ENCODE data around the gene DUSP3. TPM values are rescaled to one million over a fixed set of nuclear protein-coding genes. Genes with fewer than 3 reads are reported as not detected.

The DUSP3 gene
- total and polyA plus RNA-seq, 2 donors (not counting 1 experiment from before 2014, with no cell fraction given), result 8.9 to 18.2 TPM

DNA sequence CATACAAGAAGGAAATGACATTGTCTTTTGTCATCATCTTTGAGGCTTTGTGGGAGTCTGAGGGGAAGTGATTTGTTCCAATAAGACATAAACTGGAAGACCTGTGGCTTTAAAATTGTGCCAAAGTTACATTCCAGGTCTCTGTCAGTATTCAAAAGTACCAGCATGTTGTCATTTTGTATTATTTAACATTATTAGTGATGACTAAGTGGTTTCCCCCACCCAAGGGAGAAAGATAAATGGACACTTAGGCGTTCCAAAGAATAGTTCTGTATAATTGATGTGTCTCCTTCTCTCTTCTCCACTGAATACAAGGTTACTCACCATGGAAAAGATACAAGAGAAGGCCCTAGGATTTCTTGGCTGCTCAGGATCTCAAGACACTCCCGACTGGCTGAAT, 5.3 kb upstream of the DUSP3 start:
- Mint-ChIP-seq H3K4me1 (peaks cover 3% of the 10 kb centered on the region), H3K9me3 (ENCODE audit: insufficient read depth) (no peaks in the 10 kb centered on the region), H3K27ac (no peak overlapping the region), H3K27me3 (peaks cover 45% of the 10 kb centered on the region), H3K4me3 (no peak overlapping the region)
- ATAC-seq (ENCODE audit: low read depth), result no peak
- Histone ChIP-seq H3K79me2 (ENCODE audit: control insufficient read depth, insufficient read depth, low read length) (no peaks in the 10 kb centered on the region), H3K36me3 (replicated peaks in 1 of 2; ENCODE audit: control extremely low read depth in 1 of 2, control insufficient read depth in 1 of 2, extremely low read depth in 1 of 2, insufficient read depth in 2 of 2, low read length in 1 of 2) (no peaks in the 10 kb centered on the region), H3K4me3 (ENCODE audit: control extremely low read depth in 1 of 5, extremely low read depth in 1 of 5, insufficient read depth in 1 of 5, low read depth in 2 of 5, low read length in 4 of 5) (no peak overlapping the region), H2AFZ (ENCODE audit: insufficient read depth, low read depth, low read length, poor library complexity, severe bottlenecking) (no peak overlapping the region), H3K9ac (ENCODE audit: low read length) (no peak overlapping the region), H3K27ac (ENCODE audit: low read length in 2 of 2) (no peak overlapping the region), H3K4me1 (ENCODE audit: control insufficient read depth in 2 of 2, insufficient read depth in 2 of 2, low read length in 2 of 2) (peaks cover 6 to 9% of the 10 kb centered on the region in 2 donors), H3K27me3 (replicated peaks in 1 of 4; ENCODE audit: control extremely low read depth in 1 of 4, control insufficient read depth in 3 of 4, insufficient read depth in 4 of 4, low read length in 3 of 4) (peaks cover 0 to 33% (median 12%) of the 10 kb centered on the region in 4 experiments), H3K4me2 (replicated peaks; ENCODE audit: low read depth, low read length, poor library complexity, severe bottlenecking) (no peak overlapping the region), H3K9me3 (ENCODE audit: control extremely low read depth in 1 of 3, control insufficient read depth in 2 of 3, insufficient read depth in 1 of 3, low read length in 2 of 3) (no peaks in the 10 kb centered on the region), H4K20me1 (ENCODE audit: control insufficient read depth, insufficient read depth, low read length, poor library complexity, severe bottlenecking) (no peaks in the 10 kb centered on the region)
- no peak for DNase-seq
- POLR2A ChIA-PET, result interaction anchor here (0.6 kb wide), 1 partner anchor 35 kb away, joined by 7 read pairs; no protein-coding TSS in a partner anchor
- CTCF ChIA-PET, result no interaction called here
- TF ChIP-seq, protein P1, sequence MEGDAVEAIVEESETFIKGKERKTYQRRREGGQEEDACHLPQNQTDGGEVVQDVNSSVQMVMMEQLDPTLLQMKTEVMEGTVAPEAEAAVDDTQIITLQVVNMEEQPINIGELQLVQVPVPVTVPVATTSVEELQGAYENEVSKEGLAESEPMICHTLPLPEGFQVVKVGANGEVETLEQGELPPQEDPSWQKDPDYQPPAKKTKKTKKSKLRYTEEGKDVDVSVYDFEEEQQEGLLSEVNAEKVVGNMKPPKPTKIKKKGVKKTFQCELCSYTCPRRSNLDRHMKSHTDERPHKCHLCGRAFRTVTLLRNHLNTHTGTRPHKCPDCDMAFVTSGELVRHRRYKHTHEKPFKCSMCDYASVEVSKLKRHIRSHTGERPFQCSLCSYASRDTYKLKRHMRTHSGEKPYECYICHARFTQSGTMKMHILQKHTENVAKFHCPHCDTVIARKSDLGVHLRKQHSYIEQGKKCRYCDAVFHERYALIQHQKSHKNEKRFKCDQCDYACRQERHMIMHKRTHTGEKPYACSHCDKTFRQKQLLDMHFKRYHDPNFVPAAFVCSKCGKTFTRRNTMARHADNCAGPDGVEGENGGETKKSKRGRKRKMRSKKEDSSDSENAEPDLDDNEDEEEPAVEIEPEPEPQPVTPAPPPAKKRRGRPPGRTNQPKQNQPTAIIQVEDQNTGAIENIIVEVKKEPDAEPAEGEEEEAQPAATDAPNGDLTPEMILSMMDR (IDR thresholded peaks at IDR 0.05), result no peak
- no peak for TF ChIP-seq EZH2 (IDR thresholded peaks at IDR 0.05; ENCODE audit: borderline replicate concordance, insufficient read depth, low read depth, low read length, poor library complexity, severe bottlenecking)
- 100% methylated on average over 1 of the region's 2 CpGs for WGBS (ENCODE audit: insufficient coverage)
- intact Hi-C loops (cut with micrococcal nuclease), result no loop called here

DNA sequence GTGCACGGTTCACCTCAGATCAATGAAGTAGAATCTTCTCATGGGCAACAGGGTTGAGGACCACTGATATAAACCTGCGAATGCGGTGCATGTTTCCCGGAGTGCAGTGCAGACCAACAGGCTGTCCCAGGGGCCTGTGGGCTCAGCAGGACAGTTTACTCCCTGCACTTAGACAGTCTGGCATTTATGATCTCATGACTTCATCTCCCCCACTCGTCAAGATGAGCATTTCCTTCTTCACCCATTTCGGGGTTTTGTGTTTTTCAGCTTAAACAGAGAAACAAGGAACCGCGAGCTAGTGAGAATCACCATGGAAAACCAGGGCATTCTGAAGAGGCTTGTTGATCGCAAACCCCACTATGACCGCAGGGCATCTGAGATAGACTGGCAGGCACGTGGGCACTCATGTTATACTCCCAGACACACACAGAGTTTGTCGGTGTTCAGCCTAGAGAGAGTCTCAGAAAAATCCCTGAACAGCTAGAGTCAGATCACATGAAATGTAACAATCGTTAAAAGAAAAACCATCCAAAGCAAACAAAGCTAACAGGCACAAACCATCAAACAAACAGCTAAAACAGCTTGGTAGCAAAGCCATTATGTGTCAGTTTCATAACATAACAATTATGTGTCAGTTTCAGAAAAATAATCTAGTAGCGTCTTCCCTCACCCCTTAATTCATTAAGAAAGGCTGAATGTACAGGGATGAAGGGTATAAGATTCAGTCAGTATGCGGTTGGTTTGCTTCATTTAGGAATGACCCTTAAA, 4.3 kb upstream of the DUSP3 start:
- Histone ChIP-seq H3K4me1 (ENCODE audit: control insufficient read depth in 2 of 2, insufficient read depth in 2 of 2, low read length in 2 of 2) (peaks cover 6 to 10% of the 10 kb centered on the region in 2 donors), H3K27ac (ENCODE audit: low read length in 2 of 2) (no peak overlapping the region), H3K4me2 (replicated peaks; ENCODE audit: low read depth, low read length, poor library complexity, severe bottlenecking) (no peak overlapping the region), H3K4me3 (ENCODE audit: control extremely low read depth in 1 of 5, extremely low read depth in 1 of 5, insufficient read depth in 1 of 5, low read depth in 2 of 5, low read length in 4 of 5) (no peak overlapping the region), H4K20me1 (ENCODE audit: control insufficient read depth, insufficient read depth, low read length, poor library complexity, severe bottlenecking) (no peaks in the 10 kb centered on the region), H3K36me3 (replicated peaks in 1 of 2; ENCODE audit: control extremely low read depth in 1 of 2, control insufficient read depth in 1 of 2, extremely low read depth in 1 of 2, insufficient read depth in 2 of 2, low read length in 1 of 2) (no peaks in the 10 kb centered on the region), H3K79me2 (ENCODE audit: control insufficient read depth, insufficient read depth, low read length) (no peaks in the 10 kb centered on the region), H2AFZ (ENCODE audit: insufficient read depth, low read depth, low read length, poor library complexity, severe bottlenecking) (no peak overlapping the region), H3K27me3 (replicated peaks in 1 of 4; ENCODE audit: control extremely low read depth in 1 of 4, control insufficient read depth in 3 of 4, insufficient read depth in 4 of 4, low read length in 3 of 4) (peaks cover 0 to 33% (median 12%) of the 10 kb centered on the region in 4 experiments), H3K9me3 (ENCODE audit: control extremely low read depth in 1 of 3, control insufficient read depth in 2 of 3, insufficient read depth in 1 of 3, low read length in 2 of 3) (no peaks in the 10 kb centered on the region), H3K9ac (ENCODE audit: low read length) (no peak overlapping the region)
- no peak for TF ChIP-seq EZH2 (IDR thresholded peaks at IDR 0.05; ENCODE audit: borderline replicate concordance, insufficient read depth, low read depth, low read length, poor library complexity, severe bottlenecking)
- TF ChIP-seq, protein P1 (IDR thresholded peaks at IDR 0.05), result no peak
- H3K9me3 Mint-ChIP-seq (ENCODE audit: insufficient read depth), result no peaks in the 10 kb centered on the region
- ChIA-PET CTCF (interaction anchor here (0.9 kb wide), 1 partner anchor 16 kb away, joined by 3 read pairs; no protein-coding TSS in a partner anchor), POLR2A (no interaction called here)
- no peak overlapping the region for H3K4me3 Mint-ChIP-seq
- peaks cover 45% of the 10 kb centered on the region for H3K27me3 Mint-ChIP-seq
- ATAC-seq (ENCODE audit: low read depth), result no peak
- intact Hi-C loops (cut with micrococcal nuclease), result no loop called here
- peaks cover 4% of the 10 kb centered on the region for H3K4me1 Mint-ChIP-seq
- DNase-seq, result no peak
- whole genome bisulfite sequencing (ENCODE audit: insufficient coverage), result 83% methylated on average over 13 of the region's 15 CpGs
- H3K27ac Mint-ChIP-seq, result no peak overlapping the region
